Neuronal stem cell (in vitro differentiated cells): Measurements from ENCODE around the gene TLCD3A.

ENCODE experiments used
- DNase-seq: peaks from one replicate; pipeline ENCODE4 v3.0.0-alpha.2; 2013; ENCODE audit warnings: low spot score
- H2AFZ ChIP-seq: one replicate; pipeline ENCODE4 v1.6.1; 2013; ENCODE audit warnings: mild to moderate bottlenecking, low read length, inconsistent platforms
- H2AK5ac ChIP-seq: 2 replicates; pipeline ENCODE4 v1.6.1; 2013; ENCODE audit warnings: low read depth, mild to moderate bottlenecking, inconsistent platforms, low read length, moderate library complexity, mixed read lengths
- H2BK120ac ChIP-seq: 2 replicates; pipeline ENCODE4 v1.6.1; 2013; ENCODE audit warnings: low read depth, mild to moderate bottlenecking, inconsistent platforms, low read length, moderate library complexity, mixed read lengths
- H2BK12ac ChIP-seq: one replicate; pipeline ENCODE4 v1.6.1; 2013; ENCODE audit warnings: low read length, inconsistent platforms
- H2BK15ac ChIP-seq: 2 replicates; pipeline ENCODE4 v1.6.1; 2013; ENCODE audit warnings: mild to moderate bottlenecking, low read length, inconsistent platforms, mixed read lengths
- H2BK5ac ChIP-seq: one replicate; pipeline ENCODE4 v1.6.1; 2013; ENCODE audit warnings: inconsistent platforms, mild to moderate bottlenecking, low read length, moderate library complexity
- H3K14ac ChIP-seq: one replicate; pipeline ENCODE4 v1.6.1; 2013; ENCODE audit warnings: low read length, inconsistent platforms
- H3K18ac ChIP-seq: 2 replicates; pipeline ENCODE4 v1.6.1; 2013; ENCODE audit warnings: low read length, inconsistent platforms
- H3K23ac ChIP-seq: 2 replicates; pipeline ENCODE4 v1.6.1; 2013; ENCODE audit warnings: low read depth, mild to moderate bottlenecking, mixed read lengths, low read length, inconsistent platforms; ENCODE audit not compliant: poor library complexity
- H3K27ac ChIP-seq: replicated peaks from 3 replicates; pipeline ENCODE4 v1.5.1; 2013; ENCODE audit warnings: low read length, inconsistent platforms
- H3K27me3 ChIP-seq, 3 experiments: 2 replicates each; pipeline ENCODE4 v1.6.1; 2013; ENCODE audit warnings: low read length in 3 of 3, mild to moderate bottlenecking in 2 of 3, inconsistent platforms in 1 of 3, low read depth in 1 of 3, mixed read lengths in 1 of 3, moderate library complexity in 1 of 3; ENCODE audit not compliant: control insufficient read depth in 3 of 3, insufficient read depth in 3 of 3
- H3K36me3 ChIP-seq, 2 donors: replicated peaks in 1 of 2; 2 replicates each; pipeline ENCODE4 v1.6.1; 2013; ENCODE audit warnings: low read length in 2 of 2; ENCODE audit not compliant: control insufficient read depth in 2 of 2, insufficient read depth in 2 of 2
- H3K4ac ChIP-seq: 2 replicates; pipeline ENCODE4 v1.6.1; 2013; ENCODE audit warnings: inconsistent platforms, mild to moderate bottlenecking, low read length, moderate library complexity
- H3K4me1 ChIP-seq, 2 donors: 1 replicate in 1 of 2; 2 replicates in 1 of 2; pipeline ENCODE4 v1.6.1; 2013; ENCODE audit warnings: low read length in 2 of 2, low read depth in 1 of 2; ENCODE audit not compliant: control insufficient read depth in 2 of 2, insufficient read depth in 1 of 2
- H3K4me2 ChIP-seq: one replicate; pipeline ENCODE4 v1.6.1; 2013; ENCODE audit warnings: mild to moderate bottlenecking, low read length, inconsistent platforms; ENCODE audit not compliant: insufficient read depth, poor library complexity, severe bottlenecking
- H3K4me3 ChIP-seq, 2 donors: 2 replicates each; pipeline ENCODE4 v1.5.1; 2013; ENCODE audit warnings: low read length in 2 of 2, mild to moderate bottlenecking in 2 of 2, inconsistent platforms in 1 of 2, moderate library complexity in 1 of 2
- H3K79me1 ChIP-seq: one replicate; pipeline ENCODE4 v1.6.1; 2013; ENCODE audit warnings: low read depth, mild to moderate bottlenecking, inconsistent platforms, low read length, moderate library complexity
- H3K9ac ChIP-seq: one replicate; pipeline ENCODE4 v1.6.1; 2013; ENCODE audit warnings: mild to moderate bottlenecking, low read depth, low read length, inconsistent platforms; ENCODE audit not compliant: poor library complexity
- H3K9me3 ChIP-seq, 2 donors: replicated peaks in 1 of 2; 2 replicates each; pipeline versions ENCODE3 to v1.6.1; 2013; ENCODE audit warnings: low read length in 2 of 2, mild to moderate bottlenecking in 2 of 2, inconsistent platforms in 1 of 2, low read depth in 1 of 2, mixed read lengths in 1 of 2, moderate library complexity in 1 of 2; ENCODE audit not compliant: control insufficient read depth in 2 of 2, insufficient read depth in 1 of 2
- H4K8ac ChIP-seq: one replicate; pipeline ENCODE4 v1.6.1; 2013; ENCODE audit warnings: low read depth, mild to moderate bottlenecking, inconsistent platforms, low read length, moderate library complexity
- H4K91ac ChIP-seq: one replicate; pipeline ENCODE4 v1.6.1; 2013; ENCODE audit warnings: low read length, low read depth, mild to moderate bottlenecking, inconsistent platforms; ENCODE audit not compliant: poor library complexity
- WGBS, 2 donors: extraction: QIAGEN DNeasy Blood & Tissue Kit; methylation state at CpG; one replicate each; pipeline ENCODE4 v1.1.7; 2013; ENCODE audit warnings: missing lambda C conversion rate in 2 of 2, mixed read lengths in 1 of 2; ENCODE audit not compliant: insufficient read length in 2 of 2, insufficient replicate concordance in 1 of 2; ENCODE audit errors: extremely low coverage in 2 of 2; 5-methylcytosine and 5-hydroxymethylcytosine counted together

TLCD3A gene

GRCh38 chr17:759964-760363 lies 27.6 kb downstream of the TLCD3A start:
- H2BK15ac ChIP-seq = no peak overlapping the region
- H3K23ac ChIP-seq = no peak overlapping the region
- H3K27me3 ChIP-seq = no peaks in the 10 kb centered on the region
- H3K14ac ChIP-seq = no peak overlapping the region
- no peak for DNase-seq
- no peak overlapping the region for H3K18ac ChIP-seq
- H4K8ac ChIP-seq = no peak overlapping the region
- peaks cover 33 to 90% of the 10 kb centered on the region in 2 donors for H3K36me3 ChIP-seq
- H3K4me1 ChIP-seq = peaks cover 0 to 3% of the 10 kb centered on the region in 2 donors
- H2BK120ac ChIP-seq = no peak overlapping the region
- no peaks in the 10 kb centered on the region for H3K79me1 ChIP-seq
- WGBS, 2 donors = no CpG with 5 or more reads among the region's 5 CpGs
- H4K91ac ChIP-seq = no peak overlapping the region
- no peak overlapping the region for H3K4me2 ChIP-seq
- no peak overlapping the region for H2AFZ ChIP-seq
- H2BK12ac ChIP-seq = no peak overlapping the region
- H3K27ac ChIP-seq = no peak overlapping the region
- no peak overlapping the region for H3K9ac ChIP-seq
- no peak overlapping the region for H3K4ac ChIP-seq
- H2BK5ac ChIP-seq = no peak overlapping the region
- H2AK5ac ChIP-seq = no peak overlapping the region
- no peak overlapping the region for H3K4me3 ChIP-seq
- H3K9me3 ChIP-seq = peaks cover 0 to 1% of the 10 kb centered on the region in 2 donors

DNA sequence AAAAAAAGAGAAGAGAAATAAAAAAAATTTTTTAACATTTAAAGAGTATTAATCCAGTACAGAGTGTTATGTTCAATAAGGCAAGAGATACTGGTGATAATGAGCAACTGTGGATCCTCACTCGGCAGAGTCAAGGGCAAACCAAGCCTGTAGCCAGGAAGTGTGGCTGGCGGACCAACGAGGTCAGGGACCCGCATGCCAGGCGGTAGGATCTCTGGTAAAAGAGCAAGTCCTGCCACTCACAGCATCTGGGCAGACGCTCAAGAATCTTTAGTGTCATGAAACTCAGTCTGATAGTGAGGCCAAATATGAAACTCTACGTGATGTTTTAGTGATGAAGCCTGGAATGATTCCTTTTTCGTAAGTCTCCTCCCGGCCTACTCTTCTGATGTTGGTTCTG lies 28.0 kb downstream of the TLCD3A start:
- no peak overlapping the region for H3K18ac ChIP-seq
- H3K4ac ChIP-seq = no peak overlapping the region
- H2BK12ac ChIP-seq = no peak overlapping the region
- no peaks in the 10 kb centered on the region for H3K79me1 ChIP-seq
- no peak overlapping the region for H3K14ac ChIP-seq
- H3K9me3 ChIP-seq = peaks cover 0 to 1% of the 10 kb centered on the region in 2 donors
- H2BK15ac ChIP-seq = no peak overlapping the region
- H3K4me3 ChIP-seq = no peak overlapping the region
- no peak overlapping the region for H4K8ac ChIP-seq
- H3K27me3 ChIP-seq = no peaks in the 10 kb centered on the region
- no peak overlapping the region for H2BK5ac ChIP-seq
- H3K9ac ChIP-seq = no peak overlapping the region
- peaks cover 36 to 92% of the 10 kb centered on the region in 2 donors for H3K36me3 ChIP-seq
- no peak overlapping the region for H2AFZ ChIP-seq
- no peak overlapping the region for H3K4me2 ChIP-seq
- DNase-seq = no peak
- no CpG with 5 or more reads among the region's 9 CpGs for WGBS, 2 donors
- no peak overlapping the region for H4K91ac ChIP-seq
- no peak overlapping the region for H2BK120ac ChIP-seq
- H3K4me1 ChIP-seq = peaks cover 0 to 3% of the 10 kb centered on the region in 2 donors
- H3K23ac ChIP-seq = no peak overlapping the region
- H3K27ac ChIP-seq = no peak overlapping the region
- no peak overlapping the region for H2AK5ac ChIP-seq

DNA sequence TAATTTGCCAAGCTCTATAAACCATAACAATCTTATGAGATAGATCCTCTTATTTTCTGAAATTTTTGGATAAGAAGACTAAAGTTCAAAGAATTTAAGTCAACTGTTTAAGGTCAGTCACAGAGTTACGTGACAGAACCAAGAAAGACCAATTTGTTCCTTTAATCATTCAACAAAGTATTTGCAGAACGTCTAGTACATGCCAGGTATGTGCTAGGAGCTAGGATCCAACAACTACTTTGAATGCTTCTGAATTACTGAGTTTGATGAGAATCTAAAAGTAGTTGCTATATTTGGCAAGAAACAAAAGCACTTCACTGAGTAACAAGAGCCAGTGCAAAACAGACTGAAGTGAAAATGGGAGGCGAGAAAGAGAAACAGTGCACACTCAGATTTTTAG lies 34.7 kb downstream of the TLCD3A start:
- H3K9ac ChIP-seq = no peak overlapping the region
- H3K36me3 ChIP-seq = peaks cover 31 to 81% of the 10 kb centered on the region in 2 donors
- no peak overlapping the region for H3K4ac ChIP-seq
- H3K9me3 ChIP-seq = no peaks in the 10 kb centered on the region
- no CpG with 5 or more reads among the region's 3 CpGs for WGBS, 2 donors
- no peak overlapping the region for H2BK12ac ChIP-seq
- no peak overlapping the region for H4K91ac ChIP-seq
- no peak overlapping the region for H4K8ac ChIP-seq
- no peaks in the 10 kb centered on the region for H3K27me3 ChIP-seq
- H2AK5ac ChIP-seq = no peak overlapping the region
- H3K23ac ChIP-seq = no peak overlapping the region
- no peak overlapping the region for H3K18ac ChIP-seq
- no peak overlapping the region for H3K4me2 ChIP-seq
- no peak overlapping the region for H2BK5ac ChIP-seq
- H3K14ac ChIP-seq = no peak overlapping the region
- no peak overlapping the region for H2BK120ac ChIP-seq
- H3K4me3 ChIP-seq = no peak overlapping the region
- H2BK15ac ChIP-seq = no peak overlapping the region
- H3K79me1 ChIP-seq = no peaks in the 10 kb centered on the region
- no peak overlapping the region for H3K27ac ChIP-seq
- DNase-seq = no peak
- H2AFZ ChIP-seq = no peak overlapping the region
- no peaks in the 10 kb centered on the region for H3K4me1 ChIP-seq

GRCh38 chr17:773016-773415 lies 40.6 kb downstream of the TLCD3A start:
- Histone ChIP-seq H3K9ac (no peak overlapping the region), H3K27ac (peak overlapping the region; percentile 85)

More at GRCh38 chr17:773016-773415, 40.6 kb downstream of the TLCD3A start:
- Histone ChIP-seq H3K23ac (no peak overlapping the region), H2BK5ac (no peak overlapping the region), H2AK5ac (no peak overlapping the region), H4K91ac (no peak overlapping the region), H4K8ac (no peak overlapping the region), H3K9me3 (no peaks in the 10 kb centered on the region), H2BK15ac (no peak overlapping the region), H3K4ac (no peak overlapping the region), H3K36me3 (peaks cover 40 to 83% of the 10 kb centered on the region in 2 donors), H3K4me1 (peaks cover 6 to 18% of the 10 kb centered on the region in 2 donors), H3K18ac (no peak overlapping the region), H3K4me3 (no peak overlapping the region), H2AFZ (no peak overlapping the region), H3K4me2 (no peak overlapping the region), H2BK120ac (no peak overlapping the region), H2BK12ac (no peak overlapping the region), H3K14ac (no peak overlapping the region), H3K27me3 (no peaks in the 10 kb centered on the region), H3K79me1 (no peaks in the 10 kb centered on the region)
- DNase-seq = no peak
- no CpG with 5 or more reads among the region's 5 CpGs for WGBS, 2 donors
